ENCODE results near the gene XKR8.

DNA sequence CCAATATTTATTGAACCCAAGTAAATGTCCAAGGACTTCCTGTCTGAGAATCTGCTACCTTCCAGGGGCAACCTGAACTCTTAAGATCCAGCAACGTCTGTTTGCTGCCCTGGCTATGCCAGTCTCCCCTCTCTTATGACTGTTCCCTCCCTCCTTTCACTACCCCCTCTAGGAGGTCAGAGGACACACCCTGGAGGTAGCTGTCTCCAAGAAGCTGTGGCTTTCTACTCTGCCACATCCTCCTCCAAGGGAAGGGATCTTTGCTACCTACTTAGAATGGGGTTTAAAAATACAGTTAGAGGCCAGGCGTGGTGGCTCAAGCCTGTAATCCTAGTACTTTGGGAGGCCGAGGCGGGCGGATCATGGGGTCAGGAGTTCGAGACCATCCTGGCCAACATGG lies 28.6 kb upstream of the XKR8 start:
- TF ChIP-seq CTCF (IDR thresholded peaks at IDR 0.05): no peak
- no peak for TF ChIP-seq POLR2A (IDR thresholded peaks at IDR 0.05)
- TF ChIP-seq POLR2AphosphoS5 (IDR thresholded peaks at IDR 0.05): no peak
- TF ChIP-seq EP300 (IDR thresholded peaks at IDR 0.05): no peak
